Right atrium auricular region (tissue), 2 donors: ENCODE data around the gene ANKFY1. TPM values are rescaled to one million over a fixed set of nuclear protein-coding genes. Genes with fewer than 3 reads are reported as not detected.
"Not testable (repeated sequence)": the region's sequence is repeated elsewhere in the genome, so short reads cannot be mapped to it uniquely, and the experiment has no call there.

ENCODE experiments used
- DNase-seq: peaks from one replicate; pipeline ENCODE4 v3.0.0-alpha.2; 2019; ENCODE audit warnings: low spot score
- H3K27ac ChIP-seq, 2 donors: fragments of 200-600 bp; sonication (generic); 1 replicate in 1 of 2; 2 replicates in 1 of 2; pipeline ENCODE4 v1.5.1; 2016 to 2019
- H3K27me3 ChIP-seq, 2 donors: fragments of 200-600 bp; sonication (generic); one replicate each; pipeline versions ENCODE4 v1.5.1 to v1.6.0; 2017 to 2019
- H3K36me3 ChIP-seq: fragments of 200-600 bp; sonication (generic); one replicate; pipeline ENCODE4 v1.5.1; 2016
- H3K4me1 ChIP-seq, 2 donors: fragments of 200-600 bp; sonication (generic); one replicate each; pipeline versions ENCODE4 v1.5.1 to v1.6.0; 2017 to 2019
- H3K4me3 ChIP-seq, 2 donors: fragments of 200-600 bp; sonication (generic); 1 replicate in 1 of 2; 2 replicates in 1 of 2; pipeline ENCODE4 v1.5.1; 2017 to 2019; ENCODE audit warnings: mild to moderate bottlenecking in 1 of 2, moderate library complexity in 1 of 2
- H3K9me3 ChIP-seq, 2 donors: fragments of 200-600 bp; sonication (generic); one replicate each; pipeline ENCODE4 v1.5.1; 2019
- CTCF ChIP-seq, 2 donors: fragments of 200-600 bp; sonication (generic); IDR thresholded peaks; one replicate each; pipeline ENCODE4 v1.5.1; 2019; ENCODE audit warnings: antibody characterized with exemption in 2 of 2
- total RNA-seq, 2 donors: library from RNA; depleted of rRNA; stranded (reverse); fragments of >200 nt; gene quantifications; one replicate each; pipeline ENCODE4 v1.1.0, GENCODE V29; 2016

Gene ANKFY1
- total RNA-seq, 2 donors from 2014 or later = 13.9 to 16.7 TPM

DNA sequence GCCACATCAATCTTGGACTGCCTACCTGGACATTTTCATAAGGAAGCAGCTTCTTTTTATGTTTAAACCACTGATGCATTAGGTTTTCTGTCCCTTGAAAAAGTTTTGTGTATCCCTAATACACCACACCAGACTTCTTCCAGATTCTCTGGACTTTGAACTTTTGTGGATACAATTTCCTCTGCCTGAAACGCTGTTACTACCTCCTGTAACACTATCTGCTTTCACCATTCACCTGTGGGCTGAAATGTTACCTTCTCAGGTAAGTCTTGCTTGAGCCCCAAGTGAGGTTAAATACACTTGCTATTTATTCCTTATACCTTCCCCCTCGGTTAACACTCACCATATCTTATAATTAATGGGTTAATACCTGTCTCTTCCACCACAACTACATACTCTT is 123.7 kb downstream of the ANKFY1 start:
- DNase-seq = no peak
- Histone ChIP-seq H3K4me1 (peaks cover 0 to 67% of the 10 kb centered on the region in 2 donors), H3K4me3 (no peak overlapping the region), H3K9me3 (no peaks in the 10 kb centered on the region), H3K36me3 (no peaks in the 10 kb centered on the region), H3K27me3 (no peaks in the 10 kb centered on the region), H3K27ac (no peak overlapping the region)
- TF ChIP-seq CTCF (IDR thresholded peaks at IDR 0.05) = no peak

GRCh38 chr17:4138906-4139526 is 124.8 kb downstream of the ANKFY1 start:
- not testable (repeated sequence) for DNase-seq, H3K27me3 ChIP-seq, H3K36me3 ChIP-seq, H3K27ac ChIP-seq, H3K9me3 ChIP-seq, H3K4me3 ChIP-seq
- peaks cover 0 to 67% of the 10 kb centered on the region in 2 donors for H3K4me1 ChIP-seq

DNA sequence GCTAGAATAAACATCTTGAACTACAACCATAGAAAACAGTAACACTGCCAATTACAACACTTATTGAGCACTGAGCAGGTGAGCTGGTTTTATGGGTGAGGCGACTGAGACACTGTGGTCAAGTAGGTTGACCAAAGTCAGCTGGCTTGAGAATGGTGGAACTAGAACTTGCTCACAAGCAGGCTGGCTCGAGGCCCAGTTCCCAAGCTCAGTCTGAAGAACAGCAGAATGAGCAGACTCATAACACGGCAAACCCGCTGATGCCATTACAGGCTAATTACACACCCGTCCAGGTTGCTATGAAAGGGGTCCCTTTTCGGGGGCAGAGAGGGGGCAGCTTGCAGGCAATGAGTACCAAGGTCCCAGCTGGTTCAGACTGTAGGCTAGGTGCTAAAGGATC is 127.4 kb downstream of the ANKFY1 start:
- Histone ChIP-seq H3K9me3 (no peaks in the 10 kb centered on the region), H3K4me1 (peaks cover 0 to 57% of the 10 kb centered on the region in 2 donors), H3K36me3 (no peaks in the 10 kb centered on the region), H3K27me3 (no peaks in the 10 kb centered on the region), H3K4me3 (no peak overlapping the region), H3K27ac (no peak overlapping the region)
- TF ChIP-seq CTCF (IDR thresholded peaks at IDR 0.05) = no peak
- DNase-seq = no peak

- Histone ChIP-seq H3K27me3 (no peaks in the 10 kb centered on the region), H3K4me3 (no peak overlapping the region), H3K4me1 (peaks cover 0 to 51% of the 10 kb centered on the region in 2 donors), H3K27ac (no peak overlapping the region), H3K9me3 (no peaks in the 10 kb centered on the region), H3K36me3 (no peaks in the 10 kb centered on the region)
- no peak for DNase-seq
- no peak for TF ChIP-seq CTCF (IDR thresholded peaks at IDR 0.05)
Measured at GRCh38 chr17:4135489-4135888, 128.3 kb downstream of the ANKFY1 start.

DNA sequence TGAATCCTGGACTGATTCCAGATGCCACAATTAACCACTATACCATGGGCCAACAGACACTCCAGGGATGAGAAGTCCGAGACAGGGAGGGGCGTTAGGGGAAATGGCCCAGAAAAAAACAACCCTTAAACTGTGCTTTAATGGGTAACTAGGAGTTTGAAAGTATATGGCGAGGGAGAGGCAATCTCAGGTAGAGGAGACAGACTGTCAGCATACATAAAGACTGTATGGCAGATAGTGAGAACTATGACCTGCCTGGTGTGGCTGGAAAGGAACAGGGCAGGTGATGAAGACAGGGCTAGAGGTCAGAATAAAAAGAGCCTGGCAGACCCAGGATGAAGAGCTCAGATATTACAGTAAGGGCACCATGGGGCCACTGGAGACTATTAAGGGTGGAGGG is 129.1 kb downstream of the ANKFY1 start:
- DNase-seq = no peak
- Histone ChIP-seq H3K27ac (no peak overlapping the region), H3K4me3 (no peak overlapping the region), H3K36me3 (no peaks in the 10 kb centered on the region), H3K4me1 (peaks cover 0 to 46% of the 10 kb centered on the region in 2 donors), H3K27me3 (no peaks in the 10 kb centered on the region), H3K9me3 (no peaks in the 10 kb centered on the region)
- TF ChIP-seq CTCF (IDR thresholded peaks at IDR 0.05) = no peak

DNA sequence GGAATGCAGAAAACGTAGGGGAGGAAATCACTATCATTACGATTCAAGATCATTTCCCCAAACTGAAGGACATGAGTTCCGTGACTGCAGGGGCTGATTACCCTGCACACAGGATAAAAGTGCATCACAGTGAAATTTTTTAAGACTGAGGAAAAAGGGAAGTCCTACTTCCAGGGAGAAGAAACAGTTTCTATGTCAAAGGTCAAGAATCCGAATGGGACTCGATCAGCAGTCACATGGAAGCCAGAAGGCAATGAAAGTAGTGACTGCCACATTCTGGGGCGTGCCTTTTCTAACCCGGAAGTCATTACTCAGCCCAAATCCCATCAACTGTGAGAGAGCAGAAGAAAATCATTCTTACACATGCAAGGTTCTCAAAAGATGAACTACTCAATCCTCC is 133.1 kb downstream of the ANKFY1 start:
- no peak overlapping the region for H3K4me3 ChIP-seq
- peak overlapping the region in 1 of 2 donors; percentile 51 for H3K27ac ChIP-seq
- no peak for TF ChIP-seq CTCF (IDR thresholded peaks at IDR 0.05)
- no peaks in the 10 kb centered on the region for H3K36me3 ChIP-seq
- H3K27me3 ChIP-seq = no peaks in the 10 kb centered on the region
- DNase-seq = no peak
- no peaks in the 10 kb centered on the region for H3K9me3 ChIP-seq
- peaks cover 0 to 13% of the 10 kb centered on the region in 2 donors for H3K4me1 ChIP-seq
